RWPE1 (cell line): ENCODE measurements around the gene ADGRE2.

Experiments used
- CTCF ChIA-PET: fragments of 350-600 bp; sonication (Branson Sonifier 250); formaldehyde crosslinking; extraction: SDS; loops from one replicate; lab custom pipeline; 2021; lab: Yijun Ruan, JAX
- POLR2A ChIA-PET: fragments of 400-600 bp; formaldehyde crosslinking; extraction: SDS; loops from one replicate; lab custom pipeline; 2020; ENCODE audit warnings: antibody characterized with exemption; ENCODE audit not compliant: low non-redundant PET; lab: Yijun Ruan, JAX
- DNase-seq: peaks from one replicate; pipeline ENCODE4 v3.0.0; 2012; ENCODE audit warnings: low spot score
- H3K27ac ChIP-seq: fragments of 450-650 bp; 2 replicates; pipeline ENCODE4 v1.5.1; 2017
- CTCF ChIP-seq: fragments of 450-650 bp; conservative IDR thresholded peaks from 2 replicates; pipeline ENCODE4 v1.5.1; 2017; ENCODE audit warnings: low read depth, mild to moderate bottlenecking

Gene ADGRE2

GRCh38 chr19:14694641-14695266, 83.6 kb downstream of the ADGRE2 start:
- H3K27ac ChIP-seq = no peak overlapping the region
- DNase-seq = no peak
- ChIA-PET POLR2A (no interaction called here), CTCF (no interaction called here)
- no peak for TF ChIP-seq CTCF

GRCh38 chr19:14689598-14690503, 88.5 kb downstream of the ADGRE2 start, which contains the start of gene ZNF333:
Gene ZNF333 (plus strand): TSS chr19:14690048. CDS start chr19:14693492, 3,444 bp downstream.
- peak within 1 kb of the TSS; percentile 93 for H3K27ac ChIP-seq
- peak; percentile 99 for DNase-seq
- POLR2A ChIA-PET = interaction anchor here (0.7 to 1.0 kb wide), 2 partner anchors 10 to 779 kb away, joined by 3 read pairs; no protein-coding TSS in a partner anchor
- TF ChIP-seq CTCF = no peak
- CTCF ChIA-PET = interaction anchor here (0.6 to 1.3 kb wide), 8 partner anchors 47 to 342 kb away, joined by 3 to 6 read pairs (median 4); no protein-coding TSS in a partner anchor

- no peak for DNase-seq
These were observed 91.9 kb downstream of the ADGRE2 start for GRCh38 chr19:14686411-14686810.

GRCh38 chr19:14683439-14683838, 94.9 kb downstream of the ADGRE2 start:
- POLR2A ChIA-PET = interaction anchor here (0.6 kb wide), 1 partner anchor 94 kb away, joined by 5 read pairs; no protein-coding TSS in a partner anchor
- no peak for DNase-seq
- no peak overlapping the region for H3K27ac ChIP-seq
- TF ChIP-seq CTCF = no peak
- CTCF ChIA-PET = no interaction called here

More at GRCh38 chr19:14686411-14686810, 91.9 kb downstream of the ADGRE2 start:
- H3K27ac ChIP-seq = no peak overlapping the region
- ChIA-PET CTCF (interaction anchor here (0.5 to 1.5 kb wide), 5 partner anchors 20 to 1124 kb away, joined by 3 to 16 read pairs (median 3); partner anchors contain the start of gene NDUFB7), POLR2A (no interaction called here)
- no peak; the same call in 1 of the 2 replicates for TF ChIP-seq CTCF
